Measurements from ENCODE around the gene HSF2. TPM values are rescaled to one million over a fixed set of nuclear protein-coding genes. Genes with fewer than 3 reads are reported as not detected.
A peak's percentile ranks its signal among the peaks of the same experiment; 100 is the strongest.

The HSF2 gene
- 10 to 100 TPM; 15.2 to 19.1 (median 18.0) TPM for total RNA-seq

GRCh38 chr6:122399348-122400120, at the start of gene HSF2:
TSS of gene HSF2 (plus strand) at chr6:122399652. CDS start at chr6:122399738, 86 bp downstream.
- Mint-ChIP-seq H3K4me1 (ENCODE audit: low read depth) (peaks cover 33% of the 10 kb centered on the region), H3K27me3 (ENCODE audit: low read depth) (no peaks in the 10 kb centered on the region), H3K4me3 (peak within 1 kb of the TSS; percentile 96), H3K9me3 (no peaks in the 10 kb centered on the region), H3K36me3 (ENCODE audit: insufficient read depth) (no peaks in the 10 kb centered on the region)
- DNase-seq (peak; percentile 89), ATAC-seq (peak; percentile 96 to 97)

- H3K9me3 Mint-ChIP-seq = no peaks in the 10 kb centered on the region
- no peak for ATAC-seq
- H3K27me3 Mint-ChIP-seq (ENCODE audit: low read depth) = peaks cover 10% of the 10 kb centered on the region
- no peaks in the 10 kb centered on the region for H3K36me3 Mint-ChIP-seq (ENCODE audit: insufficient read depth)
- DNase-seq = no peak
- no peaks in the 10 kb centered on the region for H3K4me1 Mint-ChIP-seq (ENCODE audit: low read depth)
- H3K4me3 Mint-ChIP-seq = no peak overlapping the region
Observed at GRCh38 chr6:122352981-122353664, 46.3 kb upstream of the HSF2 start.

GRCh38 chr6:122360809-122361208, 38.6 kb upstream of the HSF2 start:
- DNase-seq (no peak), ATAC-seq (no peak)
- Mint-ChIP-seq H3K27me3 (ENCODE audit: low read depth) (peaks cover 10% of the 10 kb centered on the region), H3K4me3 (no peak overlapping the region), H3K4me1 (ENCODE audit: low read depth) (no peaks in the 10 kb centered on the region), H3K9me3 (no peaks in the 10 kb centered on the region), H3K36me3 (ENCODE audit: insufficient read depth) (no peaks in the 10 kb centered on the region)

- H3K4me3 Mint-ChIP-seq = no peak overlapping the region
- no peaks in the 10 kb centered on the region for H3K4me1 Mint-ChIP-seq (ENCODE audit: low read depth)
- H3K27me3 Mint-ChIP-seq (ENCODE audit: low read depth) = peaks cover 10% of the 10 kb centered on the region
- H3K9me3 Mint-ChIP-seq = no peaks in the 10 kb centered on the region
- no peak for ATAC-seq
- no peak for DNase-seq
- no peaks in the 10 kb centered on the region for H3K36me3 Mint-ChIP-seq (ENCODE audit: insufficient read depth)
Observed at GRCh38 chr6:122361314-122361979, 38.0 kb upstream of the HSF2 start.

- DNase-seq (no peak), ATAC-seq (no peak)
- Mint-ChIP-seq H3K9me3 (no peaks in the 10 kb centered on the region), H3K4me3 (no peak overlapping the region), H3K27me3 (ENCODE audit: low read depth) (peaks cover 4% of the 10 kb centered on the region), H3K4me1 (ENCODE audit: low read depth) (no peaks in the 10 kb centered on the region), H3K36me3 (ENCODE audit: insufficient read depth) (no peaks in the 10 kb centered on the region)
Observed at GRCh38 chr6:122363769-122364483, 35.5 kb upstream of the HSF2 start.

GRCh38 chr6:122365775-122366403, 33.6 kb upstream of the HSF2 start:
- Mint-ChIP-seq H3K4me1 (ENCODE audit: low read depth) (no peaks in the 10 kb centered on the region), H3K36me3 (ENCODE audit: insufficient read depth) (no peaks in the 10 kb centered on the region), H3K4me3 (no peak overlapping the region), H3K27me3 (ENCODE audit: low read depth) (peaks cover 10% of the 10 kb centered on the region), H3K9me3 (no peaks in the 10 kb centered on the region)
- ATAC-seq (no peak), DNase-seq (no peak)

GRCh38 chr6:122367171-122367570, 32.3 kb upstream of the HSF2 start:
- Mint-ChIP-seq H3K4me1 (ENCODE audit: low read depth) (no peaks in the 10 kb centered on the region), H3K9me3 (no peaks in the 10 kb centered on the region), H3K36me3 (ENCODE audit: insufficient read depth) (no peaks in the 10 kb centered on the region), H3K27me3 (ENCODE audit: low read depth) (peaks cover 6% of the 10 kb centered on the region), H3K4me3 (no peak overlapping the region)
- ATAC-seq = no peak
- no peak for DNase-seq

GRCh38 chr6:122369536-122369935, 29.9 kb upstream of the HSF2 start:
- no peak for ATAC-seq
- DNase-seq = no peak
- Mint-ChIP-seq H3K27me3 (ENCODE audit: low read depth) (peaks cover 15% of the 10 kb centered on the region), H3K9me3 (no peaks in the 10 kb centered on the region), H3K36me3 (ENCODE audit: insufficient read depth) (no peaks in the 10 kb centered on the region), H3K4me3 (no peak overlapping the region), H3K4me1 (ENCODE audit: low read depth) (peaks cover 1% of the 10 kb centered on the region)

- no peak overlapping the region for H3K4me3 Mint-ChIP-seq
- H3K36me3 Mint-ChIP-seq (ENCODE audit: insufficient read depth) = no peaks in the 10 kb centered on the region
- H3K9me3 Mint-ChIP-seq = no peaks in the 10 kb centered on the region
- H3K27me3 Mint-ChIP-seq (ENCODE audit: low read depth) = peaks cover 19% of the 10 kb centered on the region
- peaks cover 9% of the 10 kb centered on the region for H3K4me1 Mint-ChIP-seq (ENCODE audit: low read depth)
- ATAC-seq = no peak
- no peak for DNase-seq
Observed at GRCh38 chr6:122372647-122373046, 26.8 kb upstream of the HSF2 start.

- no peak overlapping the region for H3K4me3 Mint-ChIP-seq
- H3K4me1 Mint-ChIP-seq (ENCODE audit: low read depth) = peaks cover 9% of the 10 kb centered on the region
- DNase-seq (no peak), ATAC-seq (no peak)
- H3K36me3 Mint-ChIP-seq (ENCODE audit: insufficient read depth) = no peaks in the 10 kb centered on the region
- peaks cover 19% of the 10 kb centered on the region for H3K27me3 Mint-ChIP-seq (ENCODE audit: low read depth)
- no peaks in the 10 kb centered on the region for H3K9me3 Mint-ChIP-seq
Observed at GRCh38 chr6:122374307-122374706, 25.1 kb upstream of the HSF2 start.

- H3K4me3 Mint-ChIP-seq = no peak overlapping the region
- no peak for DNase-seq
- peaks cover 9% of the 10 kb centered on the region for H3K4me1 Mint-ChIP-seq (ENCODE audit: low read depth)
- no peaks in the 10 kb centered on the region for H3K9me3 Mint-ChIP-seq
- H3K27me3 Mint-ChIP-seq (ENCODE audit: low read depth) = peaks cover 19% of the 10 kb centered on the region
- no peaks in the 10 kb centered on the region for H3K36me3 Mint-ChIP-seq (ENCODE audit: insufficient read depth)
- no peak for ATAC-seq
Observed at GRCh38 chr6:122376246-122376645, 23.2 kb upstream of the HSF2 start.

GRCh38 chr6:122381494-122382265, 17.8 kb upstream of the HSF2 start:
- DNase-seq (peak; percentile 49), ATAC-seq (peak; percentile 80 to 90)
- no peak overlapping the region for H3K4me3 Mint-ChIP-seq
- H3K36me3 Mint-ChIP-seq (ENCODE audit: insufficient read depth) = no peaks in the 10 kb centered on the region
- H3K9me3 Mint-ChIP-seq = no peaks in the 10 kb centered on the region
- peaks cover 13% of the 10 kb centered on the region for H3K27me3 Mint-ChIP-seq (ENCODE audit: low read depth)
- H3K4me1 Mint-ChIP-seq (ENCODE audit: low read depth) = peaks cover 6% of the 10 kb centered on the region

- DNase-seq = no peak
- H3K9me3 Mint-ChIP-seq = no peaks in the 10 kb centered on the region
- peaks cover 5% of the 10 kb centered on the region for H3K4me1 Mint-ChIP-seq (ENCODE audit: low read depth)
- no peak for ATAC-seq
- H3K27me3 Mint-ChIP-seq (ENCODE audit: low read depth) = peaks cover 7% of the 10 kb centered on the region
- H3K4me3 Mint-ChIP-seq = no peak overlapping the region
- no peaks in the 10 kb centered on the region for H3K36me3 Mint-ChIP-seq (ENCODE audit: insufficient read depth)
Observed at GRCh38 chr6:122385857-122386612, 13.4 kb upstream of the HSF2 start.

Measured in activated T-cell treated with anti-CD3 and anti-CD28 coated beads, Interleukin-2, amount 50 U/mL, for 4 hours (primary cell).